G401 (cell line): Measurements from ENCODE around the gene THADA. TPM values are rescaled to one million over a fixed set of nuclear protein-coding genes. Genes with fewer than 3 reads are reported as not detected.
A peak's percentile ranks its signal among the peaks of the same experiment; 100 is the strongest.

Source experiments
- DNase-seq: peaks from one replicate; pipeline ENCODE4 v3.0.0-alpha.2; 2015; ENCODE audit warnings: low spot score
- in situ Hi-C: cut with HindIII; loops from 2 replicates; pipeline ENCODE4 v1.10.0; 2016; ENCODE audit warnings: low sequenced_read_pairs, mixed read lengths
- total RNA-seq: library from RNA; depleted of rRNA; stranded (reverse); fragments of >200 nt; shearing (Covaris generic); gene quantifications from 2 replicates; pipeline ENCODE4 v1.2.3, GENCODE V29; 2014

Gene THADA
- total RNA-seq, 1 experiment from 2014 or later, result 35.9 TPM

DNA sequence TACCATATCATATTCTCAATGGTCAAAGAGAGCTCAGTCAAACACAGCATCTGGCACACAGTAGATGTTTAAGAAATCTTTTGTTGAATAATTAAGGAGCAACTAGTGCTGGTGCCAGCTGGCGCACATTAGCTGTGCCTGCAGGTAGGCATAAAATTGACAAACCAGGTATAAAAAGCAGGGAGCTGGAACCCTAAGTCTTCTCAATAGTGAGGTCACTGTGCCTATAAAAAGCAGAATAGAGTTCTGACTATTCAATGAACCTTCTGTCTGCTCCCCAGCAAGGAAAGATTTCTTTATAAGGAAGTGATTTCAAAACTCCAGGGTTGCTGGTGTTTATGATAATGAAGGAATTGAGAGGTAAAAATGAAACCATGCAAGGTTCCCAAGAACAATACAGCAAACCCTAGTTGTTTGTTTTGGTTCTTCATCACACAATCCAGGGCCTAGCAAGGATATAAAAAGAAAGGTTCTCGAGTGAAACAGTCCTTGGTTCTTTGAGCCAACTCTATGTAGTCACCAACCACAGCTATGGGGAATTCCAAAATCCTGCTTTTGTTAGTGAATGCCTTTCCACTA is 76.1 kb downstream of the THADA start:
- in situ Hi-C loops, result no loop called here
- DNase-seq, result no peak

DNA sequence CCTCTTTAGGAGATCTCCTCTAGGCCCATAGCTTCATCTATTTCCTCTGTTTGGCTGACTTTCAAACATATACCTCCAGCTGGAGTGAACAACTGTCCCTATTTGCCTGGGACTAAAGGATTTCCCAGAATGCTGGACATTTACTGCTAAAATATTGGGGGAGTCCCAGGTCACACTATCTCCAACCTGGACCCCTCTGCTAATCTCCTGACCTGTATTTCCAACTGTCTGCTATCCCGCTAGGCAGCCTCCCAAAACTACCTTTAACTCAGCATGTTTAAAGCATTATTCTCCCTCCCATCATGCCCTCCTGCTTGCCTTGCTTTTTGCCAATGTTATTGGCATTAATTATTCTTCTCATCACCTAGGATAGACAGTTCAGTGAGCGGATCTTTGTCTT is 77.1 kb downstream of the THADA start:
- in situ Hi-C loops, result no loop called here
- no peak for DNase-seq

DNA sequence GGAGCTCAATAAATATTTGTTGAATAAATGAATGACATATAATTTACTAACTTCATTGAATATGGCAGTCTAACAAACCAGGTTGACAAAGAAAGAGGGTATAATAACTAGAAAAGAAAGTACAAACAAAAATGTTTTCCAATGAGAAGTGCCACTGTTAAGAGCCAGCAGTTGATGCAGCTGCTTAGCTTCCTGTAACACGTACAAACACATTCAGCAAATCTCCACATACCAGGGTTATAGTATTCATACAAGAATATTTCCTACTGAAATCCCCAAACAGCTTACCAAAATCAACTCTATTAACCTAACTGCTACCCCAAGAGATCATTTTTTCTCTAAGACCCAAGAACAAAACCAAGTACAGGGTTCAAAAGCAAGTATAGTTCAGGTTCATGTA is 77.7 kb downstream of the THADA start:
- DNase-seq, result no peak
- in situ Hi-C loops, result no loop called here

DNA sequence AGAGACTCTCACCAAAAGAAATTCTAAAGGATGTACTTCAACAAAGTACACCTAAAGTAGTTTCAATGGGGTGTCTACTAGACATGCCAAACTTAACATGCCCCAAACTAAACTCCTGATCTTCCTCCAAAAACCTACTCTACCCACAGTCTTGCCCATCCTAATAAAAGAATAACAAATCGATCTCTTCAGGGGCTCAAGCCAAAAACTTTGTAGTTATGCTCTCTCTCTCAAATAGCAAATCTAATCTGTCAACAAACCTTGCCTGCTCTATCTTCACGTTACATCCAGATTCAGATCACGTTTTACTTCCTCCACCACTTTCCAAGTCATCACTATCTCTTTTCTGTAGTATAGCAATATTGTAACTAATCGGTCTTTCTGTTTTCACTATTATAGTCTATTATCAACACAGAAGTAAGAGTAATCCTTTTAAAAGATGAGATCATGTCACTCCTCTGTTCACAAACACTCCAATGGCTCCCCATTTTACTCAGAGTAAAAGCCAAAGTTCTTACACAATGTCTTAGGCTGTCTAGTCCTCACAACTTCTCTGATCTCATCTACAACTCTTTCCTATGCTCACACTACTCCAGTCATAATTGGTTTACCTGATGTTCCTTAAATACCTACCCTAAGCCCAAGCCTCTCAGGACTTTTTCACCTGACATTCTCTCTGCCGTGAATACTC is 79.9 kb downstream of the THADA start:
- in situ Hi-C loops, result no loop called here
- DNase-seq, result no peak

DNA sequence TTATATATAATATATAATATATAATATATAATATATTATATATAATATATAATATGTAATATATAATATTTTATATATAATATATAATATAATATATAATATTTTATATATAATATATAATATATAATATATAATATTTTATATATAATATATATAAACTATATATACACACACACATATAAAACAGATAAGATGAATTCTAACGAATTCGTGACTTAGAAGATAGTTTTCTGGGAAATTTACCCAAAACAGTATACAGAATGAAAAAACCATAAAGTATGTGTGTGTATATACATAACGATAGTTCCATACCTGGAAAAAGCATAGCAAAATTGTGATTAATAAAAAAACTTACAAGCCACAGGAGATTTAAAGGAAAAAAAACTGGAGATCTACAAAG is 80.6 kb downstream of the THADA start:
- in situ Hi-C loops, result no loop called here
- DNase-seq, result no peak

DNA sequence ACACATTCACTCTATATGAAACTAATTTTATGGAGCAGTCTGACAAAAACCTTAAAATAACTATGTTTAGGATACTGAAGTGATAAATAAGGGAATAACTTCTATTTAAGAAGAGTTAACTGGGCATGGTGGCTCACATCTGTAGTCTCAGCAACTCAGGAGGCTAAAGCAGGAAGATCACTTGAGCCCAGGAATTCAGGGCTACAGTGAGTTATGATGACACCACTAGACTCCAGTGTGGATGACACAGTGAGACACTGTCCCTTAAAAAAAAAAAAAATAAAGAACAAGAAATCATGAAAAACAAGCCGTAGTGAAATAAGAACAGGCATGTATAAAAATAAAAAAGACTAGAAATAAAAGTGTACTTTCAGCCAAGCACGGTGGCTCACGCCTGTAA is 82.0 kb downstream of the THADA start:
- no peak for DNase-seq
- in situ Hi-C loops, result no loop called here

DNA sequence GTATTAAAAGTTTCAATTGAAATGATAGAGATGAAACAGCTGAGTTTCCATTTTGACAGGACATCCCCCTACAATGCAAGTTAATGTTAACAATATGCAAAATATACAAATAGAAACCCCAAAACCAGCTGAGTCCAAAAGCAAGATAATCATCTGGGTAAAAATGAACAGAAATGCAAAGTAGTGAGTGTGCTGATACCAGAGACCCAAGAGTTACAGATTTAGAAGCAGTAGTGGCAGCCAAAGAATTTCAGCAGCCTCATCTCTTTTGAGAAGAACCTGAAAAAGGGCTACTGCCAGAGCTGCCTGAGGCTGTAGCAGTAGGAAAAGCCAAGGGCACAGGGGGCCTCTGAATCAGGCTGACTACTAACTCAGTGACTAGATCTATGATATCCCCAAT is 82.6 kb downstream of the THADA start:
- no peak for DNase-seq
- in situ Hi-C loops, result no loop called here

DNA sequence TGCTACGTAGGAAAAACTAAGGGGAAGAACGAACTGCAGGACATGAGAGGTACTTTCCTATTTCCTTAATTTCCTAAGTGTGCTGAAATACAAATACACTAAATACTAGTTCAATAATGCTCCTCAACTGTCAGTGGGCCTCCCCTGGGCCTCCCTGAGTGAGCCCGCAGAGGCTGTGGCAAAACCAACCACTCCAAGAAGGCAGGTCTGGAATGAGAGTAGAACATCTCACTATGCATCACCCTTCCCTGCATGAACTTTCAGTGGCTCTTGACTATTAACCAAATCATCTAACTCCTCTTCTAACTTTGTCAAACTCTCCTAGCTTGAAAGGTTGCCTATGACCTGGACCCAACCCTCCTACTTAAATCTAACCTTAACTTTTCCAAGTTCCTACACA is 84.6 kb downstream of the THADA start:
- DNase-seq, result no peak
- in situ Hi-C loops, result no loop called here

DNA sequence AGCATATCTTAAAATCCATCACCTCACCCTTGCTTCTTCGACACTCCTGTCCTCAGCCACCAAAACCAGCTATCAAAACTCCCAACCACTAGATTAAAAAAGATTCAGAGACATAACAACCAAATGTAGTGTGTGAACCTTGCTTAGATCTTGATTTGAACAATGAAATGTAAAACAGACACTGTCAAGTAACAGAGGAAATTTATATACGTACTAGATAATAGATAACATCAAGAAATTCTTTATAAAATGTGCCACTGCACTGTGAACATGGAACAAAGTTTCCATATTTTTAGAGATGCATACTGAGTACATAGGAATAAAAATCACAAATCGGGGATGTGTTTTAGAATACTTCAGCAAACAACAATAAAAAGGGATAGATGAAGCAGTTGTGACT is 86.0 kb downstream of the THADA start:
- DNase-seq, result no peak
- in situ Hi-C loops, result no loop called here

DNA sequence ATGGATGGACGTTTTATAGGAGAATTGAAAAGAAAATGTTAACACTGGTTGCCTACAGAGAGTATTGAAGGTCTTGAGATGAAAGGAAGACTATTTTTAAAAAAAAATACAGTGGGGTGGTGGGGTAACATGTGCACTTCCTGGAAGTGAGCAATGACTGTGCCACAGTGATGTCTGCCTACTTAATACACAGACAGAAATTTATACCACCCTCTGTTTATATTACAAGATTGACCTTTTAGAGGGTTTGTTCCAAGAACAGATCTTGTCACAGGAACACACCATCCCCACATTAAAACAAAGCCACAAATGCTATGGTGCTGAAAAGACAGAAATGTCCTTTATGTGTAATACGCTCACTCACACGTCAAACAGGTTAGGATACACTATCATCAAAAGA is 87.6 kb downstream of the THADA start:
- no peak for DNase-seq
- in situ Hi-C loops, result no loop called here

DNA sequence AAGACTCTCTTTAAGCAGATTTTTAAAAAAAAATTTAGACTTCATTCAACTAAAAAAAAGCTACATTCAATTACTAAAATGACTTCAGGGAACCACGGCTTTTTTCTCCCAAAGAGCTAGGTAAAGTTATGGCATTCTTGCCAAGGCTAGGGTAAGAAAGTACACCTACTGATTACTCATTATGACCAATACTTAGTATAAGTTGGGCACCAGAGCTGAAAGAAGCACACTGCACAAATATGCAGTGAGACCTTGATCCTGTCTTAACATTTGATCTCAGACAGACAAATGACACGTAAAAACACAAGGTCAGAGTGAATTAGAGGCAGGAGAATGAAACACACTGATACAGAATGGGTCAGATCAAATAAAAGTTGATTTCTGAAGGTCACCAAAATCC is 88.7 kb downstream of the THADA start:
- in situ Hi-C loops, result no loop called here
- no peak for DNase-seq

DNA sequence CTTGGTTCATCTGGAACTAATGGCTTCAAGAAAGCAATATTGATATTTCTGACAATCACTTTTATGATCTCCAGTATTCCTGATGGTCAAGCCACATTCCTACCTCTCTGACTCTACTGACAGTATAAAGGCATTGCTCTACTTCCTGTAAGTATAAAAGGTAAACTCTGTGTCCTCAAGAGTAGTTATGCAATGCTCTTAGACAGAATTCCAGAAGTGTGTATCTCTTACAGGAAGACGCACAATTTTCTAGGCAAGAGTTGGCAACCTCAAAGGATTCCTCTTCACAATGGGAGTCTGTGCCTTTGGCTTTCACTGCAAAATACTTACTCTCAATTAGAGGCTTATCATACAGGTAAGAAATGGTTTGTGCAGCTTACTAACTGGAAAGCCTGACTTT is 100.1 kb downstream of the THADA start:
- in situ Hi-C loops, result no loop called here
- no peak for DNase-seq

DNA sequence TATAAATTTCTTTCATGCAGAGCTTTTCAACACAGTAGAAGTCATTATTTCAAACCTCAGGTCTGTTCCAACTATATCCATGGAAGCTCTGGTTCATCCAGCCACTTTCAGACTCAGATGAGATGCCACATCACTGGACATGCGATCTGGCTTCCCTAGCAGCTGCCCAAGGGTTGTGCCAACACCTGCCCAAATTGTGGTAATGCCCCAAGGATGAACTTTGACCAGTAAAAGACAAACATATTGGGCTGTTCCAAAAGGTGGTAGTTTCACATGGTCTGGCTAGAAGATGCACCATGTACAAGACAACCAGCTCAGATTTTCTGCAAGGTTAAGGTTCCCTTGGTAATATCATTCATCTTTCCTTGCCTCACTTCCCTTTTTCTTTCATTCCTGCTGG is 101.9 kb downstream of the THADA start:
- in situ Hi-C loops, result no loop called here
- DNase-seq, result no peak

DNA sequence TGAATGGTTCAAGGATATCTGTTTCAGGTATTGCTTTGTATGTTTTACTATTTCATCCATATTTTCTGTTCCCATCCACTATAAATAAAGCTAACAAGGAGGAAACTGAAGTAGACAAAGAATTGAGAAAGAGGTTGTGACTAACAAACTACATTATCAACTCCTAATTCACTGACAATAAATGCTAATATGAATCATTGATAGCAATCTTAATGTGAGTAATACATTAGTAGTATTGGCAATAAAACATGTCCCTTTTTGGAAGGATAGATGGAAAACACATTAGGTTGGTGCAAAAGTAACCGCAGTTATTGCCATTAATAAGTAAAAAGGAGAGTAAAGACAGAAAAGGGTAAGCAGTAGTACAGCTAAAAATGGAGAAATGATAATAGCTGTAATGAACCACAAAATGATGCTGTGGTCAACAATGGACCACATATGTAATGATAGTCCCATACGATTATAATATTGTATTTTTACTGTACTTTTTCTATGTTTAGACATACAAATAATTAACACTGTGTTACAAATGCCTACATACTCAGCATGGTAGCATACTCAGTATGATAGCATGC is 104.7 kb downstream of the THADA start:
- in situ Hi-C loops, result no loop called here
- no peak for DNase-seq

DNA sequence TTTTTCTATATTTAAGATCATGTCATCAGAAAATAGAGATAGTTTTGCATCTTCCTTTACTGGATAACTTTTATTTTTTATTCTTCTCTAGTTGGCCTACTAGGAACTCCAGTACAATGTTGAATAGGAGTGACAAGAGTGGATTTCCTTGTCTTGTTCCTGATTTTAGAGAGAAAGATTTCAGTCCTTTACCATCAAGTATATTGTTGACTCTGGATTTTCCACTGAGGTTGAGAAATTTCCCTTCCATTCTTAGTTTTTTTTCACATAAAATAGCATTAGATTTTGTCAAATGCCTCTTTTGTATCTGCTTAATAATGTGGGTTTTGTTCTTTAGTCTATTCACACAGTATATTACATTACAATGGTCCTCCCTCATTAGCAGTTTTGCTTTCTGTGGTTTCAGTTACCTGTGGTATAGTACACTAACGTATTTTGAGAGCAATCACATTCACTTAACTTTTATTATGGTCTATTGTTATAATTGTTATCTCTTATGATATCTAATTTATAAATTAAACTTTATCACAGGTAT is 105.5 kb downstream of the THADA start:
- in situ Hi-C loops, result no loop called here
- no peak for DNase-seq

DNA sequence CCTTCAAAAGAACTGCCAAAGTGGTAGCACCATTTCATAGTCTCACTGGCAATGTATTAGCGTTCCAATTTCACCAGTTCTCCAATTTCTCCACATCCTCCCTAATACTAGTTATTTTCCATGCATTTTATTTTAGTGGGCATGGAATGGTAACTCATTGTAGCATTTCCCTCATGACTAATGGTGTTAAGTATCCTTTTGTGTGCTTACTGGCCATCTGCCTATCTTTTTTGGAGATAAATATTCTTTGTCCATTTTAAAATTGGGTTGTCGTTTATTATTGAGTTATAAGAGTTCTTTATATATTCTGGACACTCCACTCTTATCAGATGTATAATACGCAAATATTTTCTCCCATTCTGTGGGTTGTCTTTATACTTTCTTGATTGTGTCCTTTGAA is 107.1 kb downstream of the THADA start:
- no peak for DNase-seq
- in situ Hi-C loops, result no loop called here

DNA sequence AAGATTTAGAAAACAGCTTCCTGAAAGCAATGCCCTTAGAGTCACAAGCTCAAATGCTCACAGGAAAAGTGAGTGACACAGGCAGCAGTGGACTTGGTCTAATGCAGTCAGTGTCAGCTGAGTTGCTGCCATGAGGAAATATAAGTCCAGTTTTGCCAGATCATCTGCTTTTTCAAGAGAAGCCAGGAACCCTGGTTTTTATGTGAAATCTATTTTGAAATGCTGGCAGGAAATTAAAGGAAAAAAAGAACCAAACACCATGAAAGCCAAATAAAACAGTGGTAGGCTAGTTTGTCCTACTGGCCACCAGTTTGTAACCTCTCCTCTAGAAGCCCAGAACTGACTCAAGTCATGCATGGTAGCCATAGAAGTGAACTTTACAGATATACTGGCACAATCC is 109.2 kb downstream of the THADA start:
- in situ Hi-C loops, result no loop called here
- DNase-seq, result no peak

DNA sequence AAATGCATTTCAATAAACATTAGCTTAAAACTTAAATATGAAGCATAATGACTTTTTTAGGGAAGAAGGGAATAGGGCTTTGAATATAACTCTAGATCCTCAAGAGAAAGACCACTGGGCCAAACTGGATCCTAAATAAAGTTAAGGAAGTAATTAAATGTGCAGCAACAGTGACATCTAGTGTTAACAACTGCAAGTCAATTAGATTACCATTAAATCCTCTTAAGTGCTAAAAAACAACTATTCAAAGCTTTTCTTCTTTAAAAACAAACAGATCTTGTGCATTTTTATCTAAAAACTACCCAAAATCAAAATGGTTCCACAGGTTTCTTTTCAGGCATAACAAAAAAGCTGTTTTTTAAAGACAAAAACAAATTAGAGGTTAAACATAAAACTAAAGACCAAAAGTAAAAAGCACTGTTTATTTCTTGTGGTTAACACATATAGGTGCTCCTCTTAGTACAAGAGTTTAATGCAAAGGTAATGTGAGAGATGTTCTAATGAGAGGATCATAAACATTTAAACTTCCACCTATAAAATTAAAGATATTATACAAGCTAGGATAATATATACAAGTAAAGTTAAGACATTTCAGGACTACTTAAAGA is 111.4 kb downstream of the THADA start:
- peak; percentile 82 for DNase-seq
- in situ Hi-C loops, result no loop called here

DNA sequence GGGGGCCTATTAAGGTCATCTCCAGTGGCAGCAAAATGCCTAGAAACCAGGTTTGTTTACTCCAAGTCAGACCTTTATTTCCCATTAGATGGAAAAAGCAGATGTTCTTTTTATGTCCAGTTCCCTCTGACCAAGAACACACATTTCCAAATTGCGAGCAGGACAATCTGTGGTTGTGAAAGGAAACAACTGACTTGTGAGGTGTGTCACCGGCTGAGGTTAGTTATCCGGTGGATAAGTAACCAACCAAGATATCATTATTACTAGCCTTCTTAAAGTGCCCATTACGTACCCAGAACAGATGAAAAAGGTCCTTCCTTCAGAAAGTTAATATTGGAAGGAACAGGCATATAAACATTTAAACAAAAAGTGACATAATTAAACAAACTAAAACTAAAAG is 112.9 kb downstream of the THADA start:
- no peak for DNase-seq
- in situ Hi-C loops, result no loop called here

DNA sequence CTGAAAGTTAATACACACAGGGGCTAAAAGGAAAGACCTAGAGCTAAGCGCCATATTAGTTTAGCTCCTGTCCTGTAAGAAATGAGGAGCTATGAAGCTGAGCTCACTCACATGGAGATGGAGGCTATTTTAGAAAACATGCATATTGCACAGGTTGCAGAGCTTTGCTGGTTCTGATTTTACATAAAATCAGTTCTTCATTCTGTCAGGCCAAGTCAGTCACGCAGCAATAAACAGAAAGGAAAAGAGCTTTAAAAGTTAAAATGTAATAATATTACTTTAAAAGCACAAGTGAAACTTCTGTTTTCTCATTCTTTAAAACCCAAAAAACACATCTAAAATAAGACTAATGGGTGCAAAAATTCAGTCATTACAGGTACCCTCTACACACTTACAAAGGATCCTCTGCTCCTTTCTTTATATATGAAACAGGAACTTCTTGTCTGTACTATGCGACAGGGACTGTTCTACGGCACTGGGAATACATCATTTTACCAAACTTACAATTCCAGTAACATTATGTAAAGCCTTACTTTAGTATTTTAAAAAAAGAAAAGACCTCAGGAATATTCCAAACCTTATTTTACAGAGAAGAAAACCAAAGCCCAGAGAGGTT is 113.8 kb downstream of the THADA start:
- in situ Hi-C loops, result no loop called here
- DNase-seq, result no peak
